ENCODE data around the gene ANKRD65. TPM values are rescaled to one million over a fixed set of nuclear protein-coding genes. Genes with fewer than 3 reads are reported as not detected.

The ANKRD65 gene
- polyA plus RNA-seq, 2 donors, result 10.6 to 12.4 TPM

- Histone ChIP-seq H3K27me3 (ENCODE audit: control insufficient read depth in 1 of 2, insufficient read depth in 2 of 2, low read length in 2 of 2) (no peaks in the 10 kb centered on the region), H3K4me1 (ENCODE audit: control insufficient read depth in 2 of 2, insufficient read depth in 2 of 2, low read length in 1 of 2) (peaks cover 0 to 21% of the 10 kb centered on the region in 2 donors), H3K4me3 (ENCODE audit: low read depth in 1 of 2, low read length in 2 of 2) (peak within 1 kb of the TSS; percentile 97 to 99), H3K27ac (ENCODE audit: low read depth in 2 of 2, low read length in 1 of 2) (peak within 1 kb of the TSS; percentile 88 to 92), H3K36me3 (ENCODE audit: control insufficient read depth in 2 of 2, insufficient read depth in 2 of 2, low read length in 1 of 2) (peaks cover 8 to 37% of the 10 kb centered on the region in 2 donors), H3K9me3 (ENCODE audit: control insufficient read depth in 2 of 2, insufficient read depth in 1 of 2, low read depth in 1 of 2, low read length in 1 of 2) (no peaks in the 10 kb centered on the region)
- WGBS, 2 donors, result 0 to 1% methylated on average over 72 to 86 of the region's 86 CpGs
Observed at GRCh38 chr1:1399187-1399871, 21.7 kb downstream of the ANKRD65 start, which contains the start of gene CCNL2. Gene CCNL2, minus strand, starts transcription at chr1:1399335. Its CDS starts 29 bp downstream, at chr1:1399306.

DNA sequence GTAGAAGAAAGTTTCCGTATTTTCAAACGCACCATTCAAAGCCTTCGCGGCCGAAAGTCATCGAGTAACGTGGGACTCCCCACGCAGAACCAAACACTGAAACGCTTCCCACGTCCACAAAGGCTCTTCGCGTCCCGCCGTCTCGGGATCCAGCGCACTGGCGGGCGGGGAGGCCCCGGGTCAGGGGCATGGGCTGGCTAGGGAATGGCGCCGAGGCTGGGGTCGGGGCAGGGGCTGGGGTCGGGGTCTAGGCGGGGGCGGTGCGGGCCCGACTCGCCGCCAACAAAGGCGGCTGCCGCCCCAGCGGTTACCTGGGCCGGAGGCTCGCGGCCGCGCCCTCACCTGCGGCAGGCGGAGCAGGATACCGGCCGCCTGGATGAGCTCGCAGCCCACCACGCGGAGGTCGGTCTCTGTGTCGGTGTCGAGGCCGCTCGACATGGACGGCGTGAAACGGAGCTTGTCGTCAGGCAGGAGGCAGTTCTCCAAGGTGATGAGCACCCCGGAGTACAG lies 22.3 kb downstream of the ANKRD65 start:
- peaks cover 10 to 35% of the 10 kb centered on the region in 2 donors for H3K36me3 ChIP-seq (ENCODE audit: control insufficient read depth in 2 of 2, insufficient read depth in 2 of 2, low read length in 1 of 2)
- peaks cover 0 to 21% of the 10 kb centered on the region in 2 donors for H3K4me1 ChIP-seq (ENCODE audit: control insufficient read depth in 2 of 2, insufficient read depth in 2 of 2, low read length in 1 of 2)
- no peaks in the 10 kb centered on the region for H3K9me3 ChIP-seq (ENCODE audit: control insufficient read depth in 2 of 2, insufficient read depth in 1 of 2, low read depth in 1 of 2, low read length in 1 of 2)
- peak overlapping the region; percentile 97 to 99 for H3K4me3 ChIP-seq (ENCODE audit: low read depth in 1 of 2, low read length in 2 of 2)
- WGBS, 2 donors, result 0 to 1% methylated on average over 37 to 54 of the region's 54 CpGs
- H3K27me3 ChIP-seq (ENCODE audit: control insufficient read depth in 1 of 2, insufficient read depth in 2 of 2, low read length in 2 of 2), result no peaks in the 10 kb centered on the region
- peak overlapping the region; percentile 88 to 92 for H3K27ac ChIP-seq (ENCODE audit: low read depth in 2 of 2, low read length in 1 of 2)

DNA sequence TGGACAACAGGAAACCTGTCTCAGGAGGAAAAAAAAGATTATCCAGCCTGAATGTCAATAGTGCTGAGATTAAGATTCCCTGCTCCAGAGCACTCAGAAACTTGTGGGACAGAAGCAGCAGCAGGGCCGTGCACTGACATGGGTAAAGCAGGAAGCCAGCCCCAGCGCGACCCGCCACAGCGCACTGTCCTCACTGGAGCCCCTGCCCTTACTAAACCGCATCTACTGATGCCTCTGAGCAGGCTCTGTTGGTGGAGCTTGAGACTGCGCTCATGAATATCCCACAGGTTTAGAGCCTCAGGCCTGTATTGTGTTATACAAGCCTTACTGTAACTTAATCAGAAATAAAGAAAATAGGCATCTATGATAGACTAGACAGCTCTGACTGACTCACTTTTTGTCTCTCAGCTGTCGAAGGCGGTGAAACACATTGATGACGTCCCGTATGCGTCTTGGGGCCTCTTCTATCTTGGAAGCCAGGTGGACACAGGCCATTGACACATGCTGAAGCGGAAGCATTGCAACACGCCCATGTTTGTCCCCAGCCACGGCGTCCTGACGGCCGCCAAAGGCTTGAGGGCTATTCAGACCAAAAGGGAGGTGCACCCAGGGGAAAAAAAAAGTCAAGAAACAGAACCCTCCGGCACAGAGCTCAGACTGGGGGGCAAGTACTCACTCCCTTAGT lies 23.1 kb downstream of the ANKRD65 start:
- Histone ChIP-seq H3K4me1 (ENCODE audit: control insufficient read depth in 2 of 2, insufficient read depth in 2 of 2, low read length in 1 of 2) (peaks cover 0 to 21% of the 10 kb centered on the region in 2 donors), H3K27me3 (ENCODE audit: control insufficient read depth in 1 of 2, insufficient read depth in 2 of 2, low read length in 2 of 2) (no peaks in the 10 kb centered on the region), H3K27ac (ENCODE audit: low read depth in 2 of 2, low read length in 1 of 2) (peak overlapping the region in 1 of 2 donors; percentile 92), H3K4me3 (ENCODE audit: low read depth in 1 of 2, low read length in 2 of 2) (peak overlapping the region; percentile 97 to 99), H3K36me3 (ENCODE audit: control insufficient read depth in 2 of 2, insufficient read depth in 2 of 2, low read length in 1 of 2) (peaks cover 17 to 41% of the 10 kb centered on the region in 2 donors), H3K9me3 (ENCODE audit: control insufficient read depth in 2 of 2, insufficient read depth in 1 of 2, low read depth in 1 of 2, low read length in 1 of 2) (no peaks in the 10 kb centered on the region)
- 44 to 47% methylated on average over 19 of the region's 19 CpGs for WGBS, 2 donors

DNA sequence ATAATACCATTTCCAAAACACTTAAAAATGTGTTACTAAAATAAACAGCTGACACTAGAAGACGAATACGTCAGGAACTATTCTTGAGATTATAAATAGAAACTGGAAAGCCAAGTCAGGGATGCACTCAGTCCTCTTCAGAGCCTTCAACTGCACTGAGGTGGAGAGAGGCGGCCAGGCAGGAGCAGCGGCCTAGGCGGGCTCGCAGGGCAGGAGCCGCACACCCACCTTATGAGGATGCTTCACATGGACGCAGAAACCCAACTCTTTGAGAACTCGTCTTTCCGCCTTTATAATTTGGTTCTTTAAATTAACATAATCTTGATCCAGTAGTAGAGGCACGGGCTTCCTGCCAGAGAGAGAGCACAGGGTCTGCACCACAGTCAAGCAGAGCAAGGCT lies 25.9 kb downstream of the ANKRD65 start:
- WGBS, 2 donors, result 90% methylated on average over 11 of the region's 11 CpGs
- H3K36me3 ChIP-seq (ENCODE audit: control insufficient read depth in 2 of 2, insufficient read depth in 2 of 2, low read length in 1 of 2), result peaks cover 28 to 41% of the 10 kb centered on the region in 2 donors

DNA sequence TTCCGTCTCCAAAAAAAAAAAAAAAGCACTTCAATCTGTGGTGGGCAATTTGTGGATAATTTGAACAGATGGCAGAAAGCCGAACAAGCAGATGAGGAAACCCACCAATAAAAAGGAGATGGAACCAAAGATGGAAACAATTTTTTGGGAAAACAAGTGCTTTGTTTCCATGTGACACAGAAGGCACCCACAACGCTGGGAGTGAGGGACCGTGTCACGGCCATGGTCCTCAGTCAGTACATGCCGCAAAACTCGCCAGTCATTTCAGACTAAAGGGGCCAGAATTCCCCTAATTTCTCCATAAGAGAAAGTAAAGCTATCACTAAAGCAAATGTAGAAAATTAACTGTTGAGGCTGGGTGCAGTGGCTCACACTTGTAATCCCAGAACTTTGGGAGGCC lies 27.0 kb downstream of the ANKRD65 start:
- no peaks in the 10 kb centered on the region for H3K27me3 ChIP-seq (ENCODE audit: control insufficient read depth in 1 of 2, insufficient read depth in 2 of 2, low read length in 2 of 2)

More for the DNA sequence above, 25.9 kb downstream of the ANKRD65 start:
- H3K4me1 ChIP-seq (ENCODE audit: control insufficient read depth in 2 of 2, insufficient read depth in 2 of 2, low read length in 1 of 2), result peaks cover 0 to 8% of the 10 kb centered on the region in 2 donors
- H3K27me3 ChIP-seq (ENCODE audit: control insufficient read depth in 1 of 2, insufficient read depth in 2 of 2, low read length in 2 of 2), result no peaks in the 10 kb centered on the region
- no peaks in the 10 kb centered on the region for H3K9me3 ChIP-seq (ENCODE audit: control insufficient read depth in 2 of 2, insufficient read depth in 1 of 2, low read depth in 1 of 2, low read length in 1 of 2)
- H3K4me3 ChIP-seq (ENCODE audit: low read depth in 1 of 2, low read length in 2 of 2), result no peak overlapping the region
- no peak overlapping the region for H3K27ac ChIP-seq (ENCODE audit: low read depth in 2 of 2, low read length in 1 of 2)

DNA sequence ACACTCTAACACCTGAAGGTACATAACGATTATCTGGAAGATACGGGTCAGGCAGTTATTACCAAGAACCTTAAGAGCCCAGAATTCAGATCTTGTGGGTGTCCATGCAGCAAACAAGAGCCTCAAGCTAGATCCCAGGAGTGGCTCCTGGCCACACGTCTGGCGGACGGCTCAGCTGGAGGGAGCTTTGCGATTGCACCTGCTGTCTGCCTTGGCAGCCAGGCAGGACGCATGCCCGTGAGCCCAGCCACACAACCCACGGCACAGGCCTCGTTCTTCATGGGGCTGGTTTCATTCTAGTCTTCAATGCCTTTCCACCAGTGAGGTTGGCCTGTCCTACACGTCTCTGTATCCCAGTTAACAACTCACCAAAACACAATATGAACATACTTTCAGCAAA lies 27.6 kb downstream of the ANKRD65 start:
- no peaks in the 10 kb centered on the region for H3K9me3 ChIP-seq (ENCODE audit: control insufficient read depth in 2 of 2, insufficient read depth in 1 of 2, low read depth in 1 of 2, low read length in 1 of 2)
- WGBS, 2 donors, result 91 to 96% methylated on average over 11 of the region's 11 CpGs
- peaks cover 33 to 52% of the 10 kb centered on the region in 2 donors for H3K36me3 ChIP-seq (ENCODE audit: control insufficient read depth in 2 of 2, insufficient read depth in 2 of 2, low read length in 1 of 2)
- H3K27ac ChIP-seq (ENCODE audit: low read depth in 2 of 2, low read length in 1 of 2), result no peak overlapping the region
- H3K4me1 ChIP-seq (ENCODE audit: control insufficient read depth in 2 of 2, insufficient read depth in 2 of 2, low read length in 1 of 2), result peaks cover 0 to 5% of the 10 kb centered on the region in 2 donors
- no peaks in the 10 kb centered on the region for H3K27me3 ChIP-seq (ENCODE audit: control insufficient read depth in 1 of 2, insufficient read depth in 2 of 2, low read length in 2 of 2)
- no peak overlapping the region for H3K4me3 ChIP-seq (ENCODE audit: low read depth in 1 of 2, low read length in 2 of 2)

More for the DNA sequence above, 27.0 kb downstream of the ANKRD65 start:
- Histone ChIP-seq H3K36me3 (ENCODE audit: control insufficient read depth in 2 of 2, insufficient read depth in 2 of 2, low read length in 1 of 2) (peaks cover 33 to 51% of the 10 kb centered on the region in 2 donors), H3K9me3 (ENCODE audit: control insufficient read depth in 2 of 2, insufficient read depth in 1 of 2, low read depth in 1 of 2, low read length in 1 of 2) (no peaks in the 10 kb centered on the region), H3K4me3 (ENCODE audit: low read depth in 1 of 2, low read length in 2 of 2) (no peak overlapping the region), H3K4me1 (ENCODE audit: control insufficient read depth in 2 of 2, insufficient read depth in 2 of 2, low read length in 1 of 2) (peaks cover 0 to 5% of the 10 kb centered on the region in 2 donors), H3K27ac (ENCODE audit: low read depth in 2 of 2, low read length in 1 of 2) (no peak overlapping the region)
- 97 to 98% methylated on average over 7 of the region's 7 CpGs for WGBS, 2 donors

GRCh38 chr1:1393014-1393413 lies 28.1 kb downstream of the ANKRD65 start:
- Histone ChIP-seq H3K27me3 (ENCODE audit: control insufficient read depth in 1 of 2, insufficient read depth in 2 of 2, low read length in 2 of 2) (no peaks in the 10 kb centered on the region), H3K36me3 (ENCODE audit: control insufficient read depth in 2 of 2, insufficient read depth in 2 of 2, low read length in 1 of 2) (peaks cover 33 to 53% of the 10 kb centered on the region in 2 donors), H3K4me1 (ENCODE audit: control insufficient read depth in 2 of 2, insufficient read depth in 2 of 2, low read length in 1 of 2) (peaks cover 0 to 3% of the 10 kb centered on the region in 2 donors), H3K9me3 (ENCODE audit: control insufficient read depth in 2 of 2, insufficient read depth in 1 of 2, low read depth in 1 of 2, low read length in 1 of 2) (no peaks in the 10 kb centered on the region), H3K4me3 (ENCODE audit: low read depth in 1 of 2, low read length in 2 of 2) (no peak overlapping the region), H3K27ac (ENCODE audit: low read depth in 2 of 2, low read length in 1 of 2) (no peak overlapping the region)
- WGBS, 2 donors, result 93 to 98% methylated on average over 4 of the region's 4 CpGs

DNA sequence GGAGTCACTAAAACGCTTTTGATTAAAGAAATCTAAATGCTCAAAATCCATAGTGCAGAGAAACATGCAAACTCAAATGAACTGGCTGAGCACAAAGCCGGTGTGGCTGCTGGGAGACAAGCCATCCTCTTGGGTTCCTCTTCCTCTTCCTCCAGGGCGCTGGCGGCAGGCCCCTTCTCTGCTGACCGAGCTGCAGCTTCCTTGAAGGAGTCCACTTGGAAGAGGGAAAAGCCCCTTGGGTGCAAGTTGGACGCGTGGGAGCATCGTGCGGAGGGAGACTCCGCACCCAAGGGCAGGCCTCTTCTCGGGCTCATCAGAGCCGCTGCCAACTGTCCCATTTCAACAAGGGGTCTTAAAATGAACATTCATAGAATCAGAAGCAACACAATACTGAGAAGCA lies 29.9 kb downstream of the ANKRD65 start:
- no peak overlapping the region for H3K27ac ChIP-seq (ENCODE audit: low read depth in 2 of 2, low read length in 1 of 2)

DNA sequence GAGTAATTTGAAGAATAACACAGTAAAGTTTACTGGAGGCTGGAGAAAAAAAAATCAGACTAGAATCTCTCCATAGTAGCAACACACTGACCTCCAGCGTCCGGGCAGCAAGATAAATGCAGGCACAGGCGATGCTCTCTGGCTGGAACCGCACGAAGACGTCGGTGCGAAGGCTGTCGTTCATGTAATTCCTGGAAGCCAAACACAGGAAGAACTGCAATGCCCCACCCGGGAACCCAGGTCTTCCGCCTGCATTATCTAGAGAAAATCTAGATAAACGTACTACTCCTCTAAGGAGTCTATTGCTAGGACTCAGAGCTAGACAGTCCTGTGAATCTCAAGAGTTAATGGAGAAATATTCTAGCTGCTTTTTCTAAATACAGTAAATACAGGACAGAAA lies 30.4 kb downstream of the ANKRD65 start:
- Histone ChIP-seq H3K36me3 (ENCODE audit: control insufficient read depth in 2 of 2, insufficient read depth in 2 of 2, low read length in 1 of 2) (peaks cover 47 to 64% of the 10 kb centered on the region in 2 donors), H3K27ac (ENCODE audit: low read depth in 2 of 2, low read length in 1 of 2) (no peak overlapping the region), H3K4me3 (ENCODE audit: low read depth in 1 of 2, low read length in 2 of 2) (no peak overlapping the region), H3K27me3 (ENCODE audit: control insufficient read depth in 1 of 2, insufficient read depth in 2 of 2, low read length in 2 of 2) (no peaks in the 10 kb centered on the region), H3K4me1 (ENCODE audit: control insufficient read depth in 2 of 2, insufficient read depth in 2 of 2, low read length in 1 of 2) (no peaks in the 10 kb centered on the region), H3K9me3 (ENCODE audit: control insufficient read depth in 2 of 2, insufficient read depth in 1 of 2, low read depth in 1 of 2, low read length in 1 of 2) (no peaks in the 10 kb centered on the region)
- WGBS, 2 donors, result 87 to 91% methylated on average over 12 of the region's 12 CpGs

More for the DNA sequence above, 29.9 kb downstream of the ANKRD65 start:
- Histone ChIP-seq H3K36me3 (ENCODE audit: control insufficient read depth in 2 of 2, insufficient read depth in 2 of 2, low read length in 1 of 2) (peaks cover 42 to 62% of the 10 kb centered on the region in 2 donors), H3K4me3 (ENCODE audit: low read depth in 1 of 2, low read length in 2 of 2) (no peak overlapping the region), H3K27me3 (ENCODE audit: control insufficient read depth in 1 of 2, insufficient read depth in 2 of 2, low read length in 2 of 2) (no peaks in the 10 kb centered on the region), H3K9me3 (ENCODE audit: control insufficient read depth in 2 of 2, insufficient read depth in 1 of 2, low read depth in 1 of 2, low read length in 1 of 2) (no peaks in the 10 kb centered on the region), H3K4me1 (ENCODE audit: control insufficient read depth in 2 of 2, insufficient read depth in 2 of 2, low read length in 1 of 2) (no peaks in the 10 kb centered on the region)
- 87 to 88% methylated on average over 12 of the region's 12 CpGs for WGBS, 2 donors
